Hematopoietic multipotent progenitor cell (in vitro differentiated cells): Measurements from ENCODE around the gene CYSTM1. TPM values are rescaled to one million over a fixed set of nuclear protein-coding genes. Genes with fewer than 3 reads are reported as not detected.
"Not testable (repeated sequence)": the region's sequence is repeated elsewhere in the genome, so short reads cannot be mapped to it uniquely, and the experiment has no call there.

Source experiments
- DNase-seq, 3 donors: peaks; one replicate each; pipeline ENCODE4 v3.0.0-alpha.2; 2011 to 2015; ENCODE audit warnings: low read depth in 2 of 3, low spot score in 2 of 3
- total RNA-seq: library from RNA; depleted of rRNA; stranded (reverse); fragments of >200 nt; gene quantifications from one replicate; pipeline ENCODE4 v1.2.3, GENCODE V29; 2012

The CYSTM1 gene
- total RNA-seq, 1 donor, result 8.9 TPM

- peak in 2 of 3 donors; percentile 78 to 82 for DNase-seq
These were observed 511 bp downstream of the CYSTM1 start for GRCh38 chr5:140175367-140176030.

- no peak for DNase-seq
These were observed 1.0 kb downstream of the CYSTM1 start for GRCh38 chr5:140176031-140176387.

GRCh38 chr5:140178086-140178410, 3.1 kb downstream of the CYSTM1 start:
- no peak for DNase-seq

- no peak for DNase-seq
These were observed 3.6 kb downstream of the CYSTM1 start for GRCh38 chr5:140178482-140179116.

GRCh38 chr5:140181002-140181483, 6.1 kb downstream of the CYSTM1 start:
- no peak for DNase-seq

GRCh38 chr5:140181525-140181924, 6.5 kb downstream of the CYSTM1 start:
- no peak for DNase-seq

- DNase-seq, result no peak
These were observed 7.2 kb downstream of the CYSTM1 start for GRCh38 chr5:140182075-140182711.

- DNase-seq, result no peak
These were observed 7.9 kb downstream of the CYSTM1 start for GRCh38 chr5:140182803-140183367.

GRCh38 chr5:140185409-140185808, 10.4 kb downstream of the CYSTM1 start:
- DNase-seq, result no peak

- DNase-seq, result no peak
These were observed 11.3 kb downstream of the CYSTM1 start for GRCh38 chr5:140186267-140186671.

- no peak for DNase-seq
These were observed 14.3 kb downstream of the CYSTM1 start for GRCh38 chr5:140189253-140189652.

GRCh38 chr5:140189977-140190871, 15.2 kb downstream of the CYSTM1 start:
- DNase-seq, result no peak

- DNase-seq, result no peak
These were observed 15.9 kb downstream of the CYSTM1 start for GRCh38 chr5:140190872-140191218.

GRCh38 chr5:140192715-140193430, 17.9 kb downstream of the CYSTM1 start:
- no peak for DNase-seq

- DNase-seq, result no peak
These were observed 19.7 kb downstream of the CYSTM1 start for GRCh38 chr5:140194662-140195061.

GRCh38 chr5:140196115-140196814, 21.3 kb downstream of the CYSTM1 start:
- DNase-seq, result no peak

- no peak for DNase-seq
These were observed 22.0 kb downstream of the CYSTM1 start for GRCh38 chr5:140197023-140197422.

GRCh38 chr5:140198915-140199314, 23.9 kb downstream of the CYSTM1 start:
- not testable (repeated sequence) for DNase-seq

GRCh38 chr5:140202078-140202477, 27.1 kb downstream of the CYSTM1 start:
- DNase-seq, result no peak

- DNase-seq, result no peak
These were observed 27.6 kb downstream of the CYSTM1 start for GRCh38 chr5:140202610-140203009.
